Neural cell (in vitro differentiated cells): Measurements from ENCODE around the gene ADGRD2. TPM values are rescaled to one million over a fixed set of nuclear protein-coding genes. Genes with fewer than 3 reads are reported as not detected.

ENCODE experiments used
- H2AFZ ChIP-seq: fragments of 200-600, 300-800 bp; sonication (generic), shearing (Covaris generic); 2 replicates; pipeline ENCODE4 v1.6.0; 2014; ENCODE audit warnings: low read depth, mild to moderate bottlenecking, antibody characterized with exemption, low read length, moderate library complexity
- H3F3A ChIP-seq: fragments of 200-600 bp; shearing (Covaris generic); 2 replicates; pipeline ENCODE4 v1.6.1; 2016; ENCODE audit warnings: mild to moderate bottlenecking, moderate library complexity, mixed read lengths, antibody characterized with exemption, low read length; ENCODE audit not compliant: insufficient read depth, poor library complexity, severe bottlenecking
- H3K27ac ChIP-seq: fragments of 200-600, 300-800 bp; sonication (generic), shearing (Covaris generic); 2 replicates; pipeline ENCODE4 v1.5.1; 2014; ENCODE audit warnings: mild to moderate bottlenecking, low read length, moderate library complexity
- H3K27me3 ChIP-seq: fragments of 300-800, 200-600 bp; sonication (generic), shearing (Covaris generic); 2 replicates; pipeline ENCODE4 v1.6.0; 2014; ENCODE audit warnings: mild to moderate bottlenecking, low read depth, low read length, moderate library complexity; ENCODE audit not compliant: insufficient read depth
- H3K36me3 ChIP-seq: fragments of 300-800, 200-600 bp; sonication (generic), shearing (Covaris generic); 2 replicates; pipeline ENCODE4 v1.5.1; 2014; ENCODE audit warnings: mild to moderate bottlenecking, antibody characterized with exemption, low read length, moderate library complexity; ENCODE audit not compliant: insufficient read depth
- H3K4me2 ChIP-seq: fragments of 300-800, 200-600 bp; sonication (generic), shearing (Covaris generic); 2 replicates; pipeline ENCODE4 v1.6.0; 2014; ENCODE audit warnings: mild to moderate bottlenecking, low read length
- H3K4me3 ChIP-seq: fragments of 300-800, 200-600 bp; sonication (generic), shearing (Covaris generic); 2 replicates; pipeline ENCODE4 v1.5.1; 2014; ENCODE audit warnings: mild to moderate bottlenecking, low read length, moderate library complexity
- H3K79me2 ChIP-seq: fragments of 200-600 bp; shearing (Covaris generic); replicated peaks from 2 replicates; pipeline ENCODE4 v1.6.0; 2014; ENCODE audit warnings: mild to moderate bottlenecking, low read length, moderate library complexity; ENCODE audit not compliant: insufficient read depth
- H3K9ac ChIP-seq: fragments of 300-800, 200-600 bp; sonication (generic), shearing (Covaris generic); 2 replicates; pipeline ENCODE4 v1.6.1; 2016; ENCODE audit warnings: mild to moderate bottlenecking, low read length, mixed read lengths
- H3K9me2 ChIP-seq: fragments of 200-600 bp; shearing (Covaris generic); 2 replicates; pipeline ENCODE4 v1.6.1; 2016; ENCODE audit warnings: mild to moderate bottlenecking, low read length, mixed read lengths; ENCODE audit not compliant: insufficient read depth
- H3K9me3 ChIP-seq: fragments of 200-600, 300-800 bp; sonication (generic), shearing (Covaris generic); 2 replicates; pipeline ENCODE4 v1.6.1; 2016; ENCODE audit warnings: mild to moderate bottlenecking, mixed run types, low read length, moderate library complexity, mixed read lengths
- H4K20me1 ChIP-seq: fragments of 200-600 bp; shearing (Covaris generic); 2 replicates; pipeline ENCODE4 v1.6.1; 2016; ENCODE audit warnings: mild to moderate bottlenecking, mixed run types; ENCODE audit not compliant: insufficient read depth
- CTCF ChIP-seq: fragments of 450-650 bp; IDR thresholded peaks from 2 replicates; pipeline ENCODE4 v1.5.1; 2014; ENCODE audit warnings: antibody characterized with exemption, mild to moderate bottlenecking, moderate library complexity; ENCODE audit not compliant: poor library complexity, severe bottlenecking
- EP300 ChIP-seq: fragments of 450-650 bp; conservative IDR thresholded peaks from 2 replicates; pipeline ENCODE4 v1.6.1; 2014; ENCODE audit warnings: antibody characterized with exemption, mild to moderate bottlenecking, moderate library complexity; ENCODE audit not compliant: poor library complexity, severe bottlenecking
- EZH2 ChIP-seq: fragments of 200-600, 300-800 bp; shearing (Covaris generic), sonication (generic); IDR thresholded peaks from 2 replicates; pipeline ENCODE4 v1.6.1; 2014; ENCODE audit warnings: antibody characterized with exemption, low read length, borderline replicate concordance, mild to moderate bottlenecking; ENCODE audit not compliant: insufficient read depth, poor library complexity, severe bottlenecking
- MXI1 ChIP-seq: fragments of 450-650 bp; conservative IDR thresholded peaks from 2 replicates; pipeline ENCODE4 v1.6.1; 2014; ENCODE audit warnings: antibody characterized with exemption, mild to moderate bottlenecking; ENCODE audit not compliant: poor library complexity, severe bottlenecking
- POLR2AphosphoS5 ChIP-seq: IDR thresholded peaks from 2 replicates; pipeline ENCODE4 v1.6.1; 2012
- RAD21 ChIP-seq: fragments of 450-650 bp; conservative IDR thresholded peaks from 2 replicates; pipeline ENCODE4 v1.6.1; 2014; ENCODE audit warnings: antibody characterized with exemption, mild to moderate bottlenecking, moderate library complexity
- REST ChIP-seq: IDR thresholded peaks from 2 replicates; pipeline ENCODE4 v1.6.1; 2012; ENCODE audit warnings: borderline replicate concordance
- SMC3 ChIP-seq: fragments of 450-650 bp; conservative IDR thresholded peaks from 2 replicates; pipeline ENCODE4 v1.6.1; 2014; ENCODE audit warnings: antibody characterized with exemption, mild to moderate bottlenecking, moderate library complexity; ENCODE audit not compliant: poor library complexity
- TAF1 ChIP-seq: IDR thresholded peaks from 2 replicates; pipeline ENCODE4 v1.6.1; 2012; ENCODE audit warnings: low read depth
- polyA plus RNA-seq: library from polyadenylated mRNA; depleted of rRNA; stranded (reverse); fragments of >200 nt; gene quantifications from 2 replicates; pipeline ENCODE4 v1.2.3, GENCODE V29; 2014

Gene ADGRD2
- polyA plus RNA-seq, 1 donor from 2014 or later = not detected

DNA sequence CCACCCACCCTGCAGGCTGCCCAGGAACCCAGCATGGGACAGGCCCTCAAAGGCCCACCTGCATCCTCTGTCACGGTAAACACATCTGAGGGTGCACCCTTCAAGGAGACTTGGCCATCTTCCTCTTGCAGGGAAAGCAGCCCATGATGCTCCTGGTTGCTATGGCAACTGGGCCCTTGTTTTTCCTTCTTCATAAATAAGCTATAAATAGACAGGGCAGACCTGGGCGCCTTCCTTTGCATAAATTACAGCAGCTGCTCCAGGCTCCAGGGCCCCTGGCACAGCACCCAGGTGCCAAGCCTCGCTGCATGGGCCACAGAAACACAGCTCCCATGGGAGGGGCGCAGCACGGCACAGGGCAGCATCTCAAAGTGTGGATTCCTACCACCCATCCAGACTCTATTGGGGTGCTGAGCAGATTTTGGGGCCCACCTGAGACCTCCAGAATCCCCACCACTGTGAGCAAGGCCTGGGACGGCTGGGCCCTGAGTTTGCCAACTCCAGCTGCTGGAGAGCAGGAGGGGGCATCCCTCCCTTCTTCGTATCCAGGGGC is 29.2 kb upstream of the ADGRD2 start:
- peak overlapping the region; percentile 28 for H2AFZ ChIP-seq
- H3K9me2 ChIP-seq = no peaks in the 10 kb centered on the region
- peak overlapping the region; percentile 70 for H3K27ac ChIP-seq
- peak overlapping the region; percentile 56 for H3K4me2 ChIP-seq
- H3K79me2 ChIP-seq = no peaks in the 10 kb centered on the region
- no peaks in the 10 kb centered on the region for H3K36me3 ChIP-seq
- H3K9me3 ChIP-seq = no peaks in the 10 kb centered on the region
- H3K4me3 ChIP-seq = peak overlapping the region; percentile 49
- no peaks in the 10 kb centered on the region for H4K20me1 ChIP-seq
- H3F3A ChIP-seq = no peaks in the 10 kb centered on the region
- H3K27me3 ChIP-seq = no peaks in the 10 kb centered on the region
- TF ChIP-seq SMC3 (no peak), CTCF (no peak), TAF1 (no peak), RAD21 (no peak), POLR2AphosphoS5 (peak; percentile 25), EP300 (peak; percentile 76), EZH2 (no peak), MXI1 (no peak), REST (peak; percentile 55)
- H3K9ac ChIP-seq = peak overlapping the region; percentile 52

- H3K79me2 ChIP-seq = no peaks in the 10 kb centered on the region
- H3K36me3 ChIP-seq = no peaks in the 10 kb centered on the region
- no peak for TF ChIP-seq RAD21
- H3K4me2 ChIP-seq = no peak overlapping the region
- H3K27ac ChIP-seq = no peak overlapping the region
- no peaks in the 10 kb centered on the region for H3F3A ChIP-seq
- no peaks in the 10 kb centered on the region for H3K9me3 ChIP-seq
- no peaks in the 10 kb centered on the region for H4K20me1 ChIP-seq
- H2AFZ ChIP-seq = no peak overlapping the region
- H3K4me3 ChIP-seq = no peak overlapping the region
- H3K27me3 ChIP-seq = no peaks in the 10 kb centered on the region
- H3K9ac ChIP-seq = no peak overlapping the region
- no peaks in the 10 kb centered on the region for H3K9me2 ChIP-seq
Observed at GRCh38 chr9:124423155-124423554, 27.1 kb upstream of the ADGRD2 start.

DNA sequence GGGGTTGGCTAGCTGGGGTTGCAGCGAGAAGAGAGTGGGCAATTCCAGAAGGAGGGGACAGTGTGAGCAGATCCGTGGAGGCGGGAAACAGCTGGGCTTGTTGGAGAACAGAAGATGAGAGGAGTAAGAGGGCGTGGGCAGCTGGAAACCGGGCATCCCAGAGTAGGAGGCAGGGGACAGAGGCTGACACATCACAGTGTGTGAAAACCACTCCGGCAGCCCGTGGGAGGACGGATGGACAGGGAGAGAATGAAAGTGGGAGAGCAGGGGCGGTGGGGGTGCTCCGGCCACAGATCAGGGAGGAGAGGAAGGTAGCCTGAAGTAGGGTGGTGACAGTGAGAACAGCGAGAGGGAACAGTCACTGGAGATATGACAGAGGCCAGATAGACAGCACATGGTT is 26.7 kb upstream of the ADGRD2 start:
- no peaks in the 10 kb centered on the region for H3K27me3 ChIP-seq
- H3F3A ChIP-seq = no peaks in the 10 kb centered on the region
- H3K79me2 ChIP-seq = no peaks in the 10 kb centered on the region
- no peak overlapping the region for H3K27ac ChIP-seq
- H3K4me3 ChIP-seq = no peak overlapping the region
- no peak overlapping the region for H3K9ac ChIP-seq
- no peaks in the 10 kb centered on the region for H3K9me3 ChIP-seq
- H3K4me2 ChIP-seq = no peak overlapping the region
- no peaks in the 10 kb centered on the region for H3K9me2 ChIP-seq
- TF ChIP-seq CTCF (no peak), TAF1 (no peak), REST (no peak)
- H4K20me1 ChIP-seq = no peaks in the 10 kb centered on the region
- no peak overlapping the region for H2AFZ ChIP-seq
- no peaks in the 10 kb centered on the region for H3K36me3 ChIP-seq
